SU-DHL-6 (cell line): Measurements from ENCODE around the gene TNS1.

ENCODE experiments used
- H2AFZ ChIP-seq: fragments of 200-600 bp; sonication (generic); 2 replicates; pipeline ENCODE4 v1.6.1; 2014; ENCODE audit warnings: low read depth, mild to moderate bottlenecking, moderate library complexity, mixed read lengths, antibody characterized with exemption, low read length; ENCODE audit not compliant: severe bottlenecking
- H3F3A ChIP-seq: fragments of 200-600 bp; shearing (Covaris generic); 2 replicates; pipeline ENCODE4 v1.6.0; 2016; ENCODE audit warnings: antibody characterized with exemption, mild to moderate bottlenecking; ENCODE audit not compliant: insufficient read depth
- H3K27ac ChIP-seq: fragments of 200-600 bp; sonication (generic); 2 replicates; pipeline ENCODE4 v1.5.1; 2016; ENCODE audit warnings: low read depth, mild to moderate bottlenecking, low read length, moderate library complexity, mixed read lengths
- H3K27me3 ChIP-seq: fragments of 200-600 bp; sonication (generic), shearing (Covaris generic); 2 replicates; pipeline ENCODE4 v1.6.0; 2014; ENCODE audit warnings: mild to moderate bottlenecking, low read length
- H3K36me3 ChIP-seq: fragments of 200-600 bp; sonication (generic); 2 replicates; pipeline ENCODE4 v1.6.1; 2014; ENCODE audit warnings: mild to moderate bottlenecking, low read length, mixed read lengths
- H3K4me2 ChIP-seq: fragments of 300-600, 200-600 bp; shearing (Covaris generic), sonication (generic); 2 replicates; pipeline ENCODE4 v1.6.0; 2014; ENCODE audit warnings: low read length, low read depth, mild to moderate bottlenecking; ENCODE audit not compliant: poor library complexity, severe bottlenecking
- H3K4me3 ChIP-seq: fragments of 200-600 bp; sonication (generic); 2 replicates; pipeline ENCODE4 v1.5.1; 2014; ENCODE audit warnings: antibody characterized with exemption, low read length, mild to moderate bottlenecking, mixed read lengths; ENCODE audit not compliant: insufficient read depth, poor library complexity, severe bottlenecking
- H3K79me2 ChIP-seq: fragments of 200-600 bp; sonication (generic); 2 replicates; pipeline ENCODE4 v1.6.1; 2014; ENCODE audit warnings: mild to moderate bottlenecking, low read length, moderate library complexity; ENCODE audit not compliant: insufficient read depth
- H3K9ac ChIP-seq: fragments of 200-600 bp; sonication (generic); 2 replicates; pipeline ENCODE4 v1.7.0; 2014; ENCODE audit warnings: mild to moderate bottlenecking, low read length
- H3K9me2 ChIP-seq: fragments of 200-600 bp; sonication (generic); replicated peaks from 2 replicates; pipeline ENCODE4 v1.6.1; 2014; ENCODE audit warnings: low read length; ENCODE audit not compliant: insufficient read depth
- H3K9me3 ChIP-seq: fragments of 200-600 bp; sonication (generic); 2 replicates; pipeline ENCODE4 v1.6.1; 2014; ENCODE audit warnings: low read length, mixed read lengths; ENCODE audit not compliant: insufficient read depth
- H4K20me1 ChIP-seq: fragments of 200-600 bp; sonication (generic); 2 replicates; pipeline ENCODE4 v1.6.1; 2014; ENCODE audit warnings: low read depth, mild to moderate bottlenecking, antibody characterized with exemption, low read length, moderate library complexity, mixed read lengths
- CTCF ChIP-seq: fragments of 200-600 bp; sonication (generic); IDR thresholded peaks from one replicate; pipeline ENCODE4 v1.5.1; 2017; ENCODE audit warnings: antibody characterized with exemption, mild to moderate bottlenecking, low read length, moderate library complexity; ENCODE audit not compliant: insufficient read depth, poor library complexity, severe bottlenecking
- EZH2phosphoT487 ChIP-seq: fragments of 200-600 bp; sonication (generic), shearing (Covaris generic); conservative IDR thresholded peaks from 2 replicates; pipeline ENCODE4 v1.6.1; 2018; ENCODE audit warnings: mild to moderate bottlenecking, antibody characterized with exemption, low read length, moderate library complexity, mixed read lengths

Gene TNS1

GRCh38 chr2:217839073-217839749, 163.6 kb downstream of the TNS1 start:
- Histone ChIP-seq H3K9ac (no peak overlapping the region), H3K36me3 (no peaks in the 10 kb centered on the region), H4K20me1 (no peaks in the 10 kb centered on the region), H3K4me2 (no peak overlapping the region), H3K27me3 (no peaks in the 10 kb centered on the region; the same call in 1 of the 2 replicates), H3K79me2 (no peaks in the 10 kb centered on the region), H3K9me2 (no peaks in the 10 kb centered on the region), H3F3A (no peaks in the 10 kb centered on the region), H3K4me3 (no peak overlapping the region), H3K9me3 (no peaks in the 10 kb centered on the region), H2AFZ (no peak overlapping the region), H3K27ac (no peak overlapping the region)
- TF ChIP-seq EZH2phosphoT487 = no peak

- H3K9me2 ChIP-seq = no peaks in the 10 kb centered on the region
- no peak overlapping the region for H3K4me2 ChIP-seq
- H4K20me1 ChIP-seq = no peaks in the 10 kb centered on the region
- no peak overlapping the region for H3K27ac ChIP-seq
- H3K4me3 ChIP-seq = no peak overlapping the region
- TF ChIP-seq CTCF (no peak), EZH2phosphoT487 (no peak)
- H3K27me3 ChIP-seq = no peaks in the 10 kb centered on the region; the same call in 1 of the 2 replicates
- H3K9ac ChIP-seq = no peak overlapping the region
- H3K79me2 ChIP-seq = no peaks in the 10 kb centered on the region
- H3F3A ChIP-seq = no peaks in the 10 kb centered on the region
- H3K36me3 ChIP-seq = no peaks in the 10 kb centered on the region
- H3K9me3 ChIP-seq = no peaks in the 10 kb centered on the region
- H2AFZ ChIP-seq = no peak overlapping the region
These were observed 164.4 kb downstream of the TNS1 start for GRCh38 chr2:217838409-217838831.

GRCh38 chr2:217837530-217837929, 165.3 kb downstream of the TNS1 start:
- no peak overlapping the region for H3K27ac ChIP-seq
- H3K36me3 ChIP-seq = no peaks in the 10 kb centered on the region
- no peak overlapping the region for H3K9ac ChIP-seq

More at GRCh38 chr2:217837530-217837929, 165.3 kb downstream of the TNS1 start:
- no peak overlapping the region for H3K4me2 ChIP-seq
- H4K20me1 ChIP-seq = no peaks in the 10 kb centered on the region
- TF ChIP-seq CTCF (no peak), EZH2phosphoT487 (no peak)
- no peaks in the 10 kb centered on the region for H3K79me2 ChIP-seq
- no peak overlapping the region for H2AFZ ChIP-seq
- no peaks in the 10 kb centered on the region for H3K9me2 ChIP-seq
- no peak overlapping the region for H3K4me3 ChIP-seq
- no peaks in the 10 kb centered on the region for H3K9me3 ChIP-seq
- no peaks in the 10 kb centered on the region; the same call in 1 of the 2 replicates for H3K27me3 ChIP-seq
- no peaks in the 10 kb centered on the region for H3F3A ChIP-seq
